ENCODE data around the gene CRNN.
A peak's percentile ranks its signal among the peaks of the same experiment; 100 is the strongest.

CRNN gene

DNA sequence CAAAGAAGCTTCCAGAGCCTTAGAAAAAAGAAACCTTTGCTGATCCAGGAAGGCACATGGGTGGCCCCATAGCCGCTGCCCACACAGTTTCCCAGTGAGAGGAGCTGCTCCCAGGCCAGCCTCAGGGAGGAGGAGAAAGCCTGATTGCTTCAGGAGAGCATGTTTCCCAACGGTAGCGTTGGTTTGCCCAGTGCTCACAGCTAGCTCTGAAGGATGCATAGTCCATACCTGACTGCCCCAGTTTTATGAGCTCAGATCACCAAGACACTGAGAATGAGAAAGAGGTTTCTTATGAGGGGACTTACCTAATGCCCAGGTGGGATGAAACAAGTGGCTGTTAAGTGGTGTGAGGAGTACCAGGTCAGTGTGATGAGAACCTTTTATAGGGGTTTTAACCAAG, at the start of gene CRNN:
TSS of gene CRNN (minus strand) at position 355 of the 400 bp plus-strand sequence. CDS start 2,030 bp downstream, outside the sequence.
- no peaks in the 10 kb centered on the region for H3K36me3 ChIP-seq
- no peaks in the 10 kb centered on the region for H3K9me3 ChIP-seq
- TF ChIP-seq, protein P1, sequence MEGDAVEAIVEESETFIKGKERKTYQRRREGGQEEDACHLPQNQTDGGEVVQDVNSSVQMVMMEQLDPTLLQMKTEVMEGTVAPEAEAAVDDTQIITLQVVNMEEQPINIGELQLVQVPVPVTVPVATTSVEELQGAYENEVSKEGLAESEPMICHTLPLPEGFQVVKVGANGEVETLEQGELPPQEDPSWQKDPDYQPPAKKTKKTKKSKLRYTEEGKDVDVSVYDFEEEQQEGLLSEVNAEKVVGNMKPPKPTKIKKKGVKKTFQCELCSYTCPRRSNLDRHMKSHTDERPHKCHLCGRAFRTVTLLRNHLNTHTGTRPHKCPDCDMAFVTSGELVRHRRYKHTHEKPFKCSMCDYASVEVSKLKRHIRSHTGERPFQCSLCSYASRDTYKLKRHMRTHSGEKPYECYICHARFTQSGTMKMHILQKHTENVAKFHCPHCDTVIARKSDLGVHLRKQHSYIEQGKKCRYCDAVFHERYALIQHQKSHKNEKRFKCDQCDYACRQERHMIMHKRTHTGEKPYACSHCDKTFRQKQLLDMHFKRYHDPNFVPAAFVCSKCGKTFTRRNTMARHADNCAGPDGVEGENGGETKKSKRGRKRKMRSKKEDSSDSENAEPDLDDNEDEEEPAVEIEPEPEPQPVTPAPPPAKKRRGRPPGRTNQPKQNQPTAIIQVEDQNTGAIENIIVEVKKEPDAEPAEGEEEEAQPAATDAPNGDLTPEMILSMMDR (IDR thresholded peaks at IDR 0.05) = no peak
- H3K4me3 ChIP-seq (ENCODE audit: low read depth in 1 of 2, low read length in 1 of 2) = no peak within 1 kb of the TSS
- no peak within 1 kb of the TSS for H3K27ac ChIP-seq
- H3K4me1 ChIP-seq (ENCODE audit: control insufficient read depth in 1 of 2, insufficient read depth in 1 of 2, low read depth in 1 of 2, low read length in 1 of 2) = no peaks in the 10 kb centered on the region
- peaks cover 8% of the 10 kb centered on the region for H3K27me3 ChIP-seq

DNA sequence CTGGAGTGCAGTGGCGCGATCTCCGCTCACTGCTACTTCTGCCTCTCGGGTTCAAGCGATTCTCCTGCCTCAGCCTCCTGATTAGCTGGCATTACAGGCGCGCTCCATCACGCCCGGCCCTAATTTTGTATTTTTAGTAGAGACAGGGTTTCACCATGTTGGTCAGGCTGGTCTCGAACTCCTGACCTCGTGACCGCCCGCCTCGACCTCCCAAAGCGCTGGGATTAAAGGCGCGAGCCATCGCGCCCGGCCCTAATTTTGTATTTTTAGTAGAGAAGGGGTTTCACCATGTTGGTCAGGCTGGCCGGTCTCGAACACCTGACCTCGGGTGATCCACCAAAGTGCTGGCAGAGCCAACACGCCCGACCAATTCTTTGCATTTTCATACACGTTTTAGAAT, 48.6 kb upstream of the CRNN start:
- Histone ChIP-seq H3K36me3 (no peaks in the 10 kb centered on the region), H3K4me1 (ENCODE audit: control insufficient read depth in 1 of 2, insufficient read depth in 1 of 2, low read depth in 1 of 2, low read length in 1 of 2) (peaks cover 0 to 12% of the 10 kb centered on the region in 2 experiments), H3K27me3 (peaks cover 19% of the 10 kb centered on the region), H3K27ac (no peak overlapping the region), H3K4me3 (ENCODE audit: low read depth in 1 of 2, low read length in 1 of 2) (no peak overlapping the region), H3K9me3 (no peaks in the 10 kb centered on the region)
- TF ChIP-seq, protein P1 (IDR thresholded peaks at IDR 0.05) = no peak

DNA sequence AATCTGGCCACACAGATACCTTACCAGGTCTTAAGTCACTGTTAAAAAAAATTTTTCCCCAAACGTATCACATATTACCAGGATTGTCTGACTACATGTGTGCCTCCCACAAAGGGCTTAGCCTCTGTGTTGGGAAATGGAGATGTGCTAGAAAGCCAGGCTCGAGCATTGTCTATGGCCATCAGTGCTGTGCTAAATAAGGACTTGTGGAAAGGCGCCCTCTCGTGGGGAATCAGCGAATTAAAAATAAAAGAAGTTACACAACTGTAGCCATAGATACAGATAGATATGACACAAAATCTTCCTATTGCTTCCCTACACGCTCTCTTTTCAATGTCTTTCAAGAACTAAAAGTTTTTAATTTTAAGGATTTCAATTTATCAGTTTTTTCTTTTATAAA, 47.5 kb upstream of the CRNN start:
- Histone ChIP-seq H3K4me1 (ENCODE audit: control insufficient read depth in 1 of 2, insufficient read depth in 1 of 2, low read depth in 1 of 2, low read length in 1 of 2) (peaks cover 0 to 12% of the 10 kb centered on the region in 2 experiments), H3K4me3 (ENCODE audit: low read depth in 1 of 2, low read length in 1 of 2) (no peak overlapping the region), H3K9me3 (no peaks in the 10 kb centered on the region), H3K36me3 (no peaks in the 10 kb centered on the region), H3K27ac (no peak overlapping the region), H3K27me3 (peaks cover 19% of the 10 kb centered on the region)
- TF ChIP-seq, protein P1 (IDR thresholded peaks at IDR 0.05) = peak; percentile 46

DNA sequence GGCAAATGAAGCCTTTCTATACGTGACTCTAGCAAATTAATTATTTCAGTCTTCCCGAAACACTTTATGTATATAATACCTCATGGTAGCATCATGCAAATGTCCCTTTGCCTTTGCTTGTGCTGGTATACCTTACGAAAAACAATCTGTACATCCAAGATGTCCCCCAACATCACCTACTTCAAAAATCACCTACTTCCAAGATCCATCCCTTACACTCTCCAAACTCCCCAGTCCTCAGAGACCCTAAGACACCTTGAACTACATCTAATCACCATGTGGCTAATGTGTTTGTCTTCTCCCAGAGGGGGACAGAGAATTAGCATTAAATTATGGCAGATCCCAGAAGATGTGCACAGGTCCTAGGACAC, 46.5 kb upstream of the CRNN start:
- H3K4me1 ChIP-seq (ENCODE audit: control insufficient read depth in 1 of 2, insufficient read depth in 1 of 2, low read depth in 1 of 2, low read length in 1 of 2) = peaks cover 0 to 12% of the 10 kb centered on the region in 2 experiments
- H3K27me3 ChIP-seq = peaks cover 13% of the 10 kb centered on the region
- no peaks in the 10 kb centered on the region for H3K9me3 ChIP-seq
- TF ChIP-seq, protein P1 (IDR thresholded peaks at IDR 0.05) = no peak
- no peaks in the 10 kb centered on the region for H3K36me3 ChIP-seq
- H3K27ac ChIP-seq = no peak overlapping the region
- no peak overlapping the region for H3K4me3 ChIP-seq (ENCODE audit: low read depth in 1 of 2, low read length in 1 of 2)

DNA sequence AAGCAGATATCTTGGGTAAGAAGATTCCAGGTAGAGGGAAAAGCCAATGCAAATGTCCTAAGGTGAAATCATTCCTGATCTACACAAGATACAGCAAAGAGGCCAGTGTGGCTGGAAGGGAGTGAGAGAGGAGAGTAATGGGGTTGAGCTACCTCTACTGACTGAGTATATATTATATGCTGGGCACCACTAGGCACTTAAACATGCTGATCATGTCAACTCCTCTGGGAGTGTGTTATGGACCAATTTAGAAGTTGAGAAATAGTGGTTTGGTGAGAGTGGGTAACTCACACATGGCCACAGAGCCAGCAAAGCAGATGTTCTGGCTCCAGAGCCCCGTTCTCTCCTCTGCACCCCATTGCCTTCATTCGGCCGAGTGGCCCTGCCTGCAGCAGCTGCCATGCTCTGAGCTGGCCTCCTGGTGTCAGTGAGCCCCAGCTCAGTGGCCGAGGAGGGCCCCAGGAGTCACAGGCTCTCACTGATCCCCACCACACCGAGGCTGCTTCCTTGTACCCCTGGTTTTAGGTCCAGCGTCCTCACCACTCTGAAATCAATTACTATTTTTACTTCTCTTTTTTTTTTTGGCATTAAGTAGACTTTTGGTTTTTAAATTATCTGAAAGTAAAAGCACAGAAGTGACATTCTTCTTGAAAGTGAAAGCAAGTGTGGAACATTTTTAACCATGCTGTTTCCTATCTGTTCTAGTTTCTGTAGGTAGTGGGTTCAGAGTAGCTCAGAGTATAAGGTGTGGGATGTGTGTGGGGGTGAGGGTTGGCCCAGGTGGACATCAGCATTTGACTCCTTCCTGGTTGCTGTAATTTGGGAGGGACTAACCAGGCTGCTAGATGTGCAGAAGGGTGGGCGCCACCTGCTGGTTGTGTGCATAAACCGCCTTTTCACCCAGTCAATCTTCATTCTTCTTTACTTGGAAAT, 45.8 kb upstream of the CRNN start:
- H3K27ac ChIP-seq = peak overlapping the region; percentile 44
- H3K4me3 ChIP-seq (ENCODE audit: low read depth in 1 of 2, low read length in 1 of 2) = peak overlapping the region in 1 of 2 experiments; percentile 4

More for the DNA sequence above, 45.8 kb upstream of the CRNN start:
- H3K9me3 ChIP-seq = no peaks in the 10 kb centered on the region
- peaks cover 13% of the 10 kb centered on the region for H3K27me3 ChIP-seq
- H3K36me3 ChIP-seq = no peaks in the 10 kb centered on the region
- TF ChIP-seq, protein P1 (IDR thresholded peaks at IDR 0.05) = peak; percentile 57
- H3K4me1 ChIP-seq (ENCODE audit: control insufficient read depth in 1 of 2, insufficient read depth in 1 of 2, low read depth in 1 of 2, low read length in 1 of 2) = peaks cover 0 to 12% of the 10 kb centered on the region in 2 experiments

All from neutrophil (primary cell).